Measurements from ENCODE around the gene ITPK1. TPM values are rescaled to one million over a fixed set of nuclear protein-coding genes. Genes with fewer than 3 reads are reported as not detected.

ITPK1 gene
- polyA plus RNA-seq, 1 of the 3 experiments (the other 2 are of a cell fraction), result 23.2 TPM

- TF ChIP-seq REST (IDR thresholded peaks at IDR 0.05; ENCODE audit: low read depth, low read length), result no peak
- TF ChIP-seq SMC3 (IDR thresholded peaks at IDR 0.05; ENCODE audit: low read depth, low read length), result no peak
- TF ChIP-seq MEF2A (IDR thresholded peaks at IDR 0.05; ENCODE audit: borderline replicate concordance, low read depth), result no peak
- no peak for TF ChIP-seq GABPA (IDR thresholded peaks at IDR 0.05; ENCODE audit: low read depth)
- no peak for TF ChIP-seq USF2 (IDR thresholded peaks at IDR 0.05; ENCODE audit: borderline replicate concordance, low read depth, low read length)
- no peak for TF ChIP-seq CTCF (IDR thresholded peaks at IDR 0.05)
- no peak for TF ChIP-seq TAF1 (IDR thresholded peaks at IDR 0.05; ENCODE audit: borderline replicate concordance, low read depth, low read length)
These were observed 97.8 kb downstream of the ITPK1 start (continued) for GRCh38 chr14:93017898-93018297.

GRCh38 chr14:93017301-93017797, 98.4 kb downstream of the ITPK1 start:
- no peak overlapping the region for H2AFZ ChIP-seq (ENCODE audit: low read depth)
- no peak overlapping the region for H3K9ac ChIP-seq
- H3F3A ChIP-seq (replicated peaks; ENCODE audit: insufficient read depth), result no peaks in the 10 kb centered on the region
- no peaks in the 10 kb centered on the region for H3K36me3 ChIP-seq (replicated peaks in 1 of 2; ENCODE audit: control insufficient read depth in 1 of 2, insufficient read depth in 2 of 2, low read length in 1 of 2)
- H3K27ac ChIP-seq (ENCODE audit: low read depth in 2 of 2, low read length in 1 of 2), result peak overlapping the region in 1 of 2 experiments; percentile 50; a peak in 1 of 4 replicates
- H3K9me3 ChIP-seq, result no peaks in the 10 kb centered on the region
- H3K79me2 ChIP-seq (ENCODE audit: insufficient read depth), result no peaks in the 10 kb centered on the region
- no peak overlapping the region for H3K4me3 ChIP-seq (ENCODE audit: low read depth in 2 of 2, low read length in 1 of 2)
- no peaks in the 10 kb centered on the region for H4K20me1 ChIP-seq (ENCODE audit: insufficient read depth)
- no peak overlapping the region for H3K4me2 ChIP-seq
- CTCF ChIA-PET, result interaction anchor here (3.1 kb wide), 1 partner anchor 66 kb away, joined by 12 read pairs; no protein-coding TSS in a partner anchor
- POLR2A ChIA-PET, result no interaction called here
- peaks cover 0 to 79% of the 10 kb centered on the region in 2 experiments; a peak in 1 of 4 replicates for H3K4me1 ChIP-seq (ENCODE audit: control insufficient read depth in 1 of 2, insufficient read depth in 2 of 2, low read depth in 1 of 2, low read length in 1 of 2)
- H3K9me2 ChIP-seq, result no peaks in the 10 kb centered on the region
- WGBS (ENCODE audit: low lambda C conversion rate), result 98% methylated on average over 15 of the region's 17 CpGs
- no peak for DNase-seq
- H3K27me3 ChIP-seq (ENCODE audit: insufficient read depth), result no peaks in the 10 kb centered on the region
- TF ChIP-seq USF2 (IDR thresholded peaks at IDR 0.05; ENCODE audit: borderline replicate concordance, low read depth, low read length) (no peak), USF1 (IDR thresholded peaks at IDR 0.05; ENCODE audit: borderline replicate concordance, low read depth) (no peak), MEF2A (IDR thresholded peaks at IDR 0.05; ENCODE audit: borderline replicate concordance, low read depth) (no peak), FOXM1 (IDR thresholded peaks at IDR 0.05; ENCODE audit: low read depth) (no peak), TCF12 (IDR thresholded peaks at IDR 0.05) (no peak), RXRA (IDR thresholded peaks at IDR 0.05; ENCODE audit: borderline replicate concordance, low read depth) (no peak), FOXJ3 (CRISPR knock-in tag; IDR thresholded peaks at IDR 0.05) (no peak), CTCF (IDR thresholded peaks at IDR 0.05) (no peak), PBX3 (IDR thresholded peaks at IDR 0.05) (no peak), GATA2 (CRISPR knock-in tag; IDR thresholded peaks at IDR 0.05) (no peak), IRF3 (IDR thresholded peaks at IDR 0.05; ENCODE audit: low read depth, low read length) (no peak), FOSL2 (IDR thresholded peaks at IDR 0.05; ENCODE audit: borderline replicate concordance, low read depth) (no peak), RAD21 (IDR thresholded peaks at IDR 0.05; ENCODE audit: low read length) (no peak)

Measured in SK-N-SH (cell line).